GM10266 (cell line): Measurements from ENCODE around the gene PALLD.

Experiments
- DNase-seq: peaks from one replicate; pipeline ENCODE4 v3.0.0; 2012; ENCODE audit errors: extremely low spot score
- TF ChIP-seq, protein P1 (sequence below): IDR thresholded peaks from 2 replicates; pipeline ENCODE4 v1.5.1; 2012; ENCODE audit warnings: mild to moderate bottlenecking, low read depth; ENCODE audit not compliant: control insufficient read depth, insufficient read depth; ENCODE audit errors: missing control alignments

Gene PALLD

DNA sequence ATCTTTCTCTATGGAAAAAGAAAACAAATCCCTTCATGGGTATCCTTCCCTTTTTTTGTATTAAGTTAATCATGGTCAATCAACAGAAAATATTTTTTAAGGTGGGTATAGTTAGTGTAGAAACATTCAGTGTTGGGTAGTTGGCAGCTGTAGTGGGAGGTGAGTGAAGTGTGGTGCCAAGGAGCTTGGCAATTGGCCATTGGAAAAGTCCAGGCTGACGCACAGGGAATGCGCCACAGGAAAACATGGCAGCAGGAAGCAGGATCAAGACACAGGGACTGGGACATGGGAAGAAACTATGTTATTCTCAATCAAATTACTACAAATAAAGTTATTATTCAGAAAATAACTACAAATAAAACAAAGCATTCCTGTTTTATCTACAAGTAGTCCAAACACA lies 20.0 kb downstream of the PALLD start:
- TF ChIP-seq, protein P1, sequence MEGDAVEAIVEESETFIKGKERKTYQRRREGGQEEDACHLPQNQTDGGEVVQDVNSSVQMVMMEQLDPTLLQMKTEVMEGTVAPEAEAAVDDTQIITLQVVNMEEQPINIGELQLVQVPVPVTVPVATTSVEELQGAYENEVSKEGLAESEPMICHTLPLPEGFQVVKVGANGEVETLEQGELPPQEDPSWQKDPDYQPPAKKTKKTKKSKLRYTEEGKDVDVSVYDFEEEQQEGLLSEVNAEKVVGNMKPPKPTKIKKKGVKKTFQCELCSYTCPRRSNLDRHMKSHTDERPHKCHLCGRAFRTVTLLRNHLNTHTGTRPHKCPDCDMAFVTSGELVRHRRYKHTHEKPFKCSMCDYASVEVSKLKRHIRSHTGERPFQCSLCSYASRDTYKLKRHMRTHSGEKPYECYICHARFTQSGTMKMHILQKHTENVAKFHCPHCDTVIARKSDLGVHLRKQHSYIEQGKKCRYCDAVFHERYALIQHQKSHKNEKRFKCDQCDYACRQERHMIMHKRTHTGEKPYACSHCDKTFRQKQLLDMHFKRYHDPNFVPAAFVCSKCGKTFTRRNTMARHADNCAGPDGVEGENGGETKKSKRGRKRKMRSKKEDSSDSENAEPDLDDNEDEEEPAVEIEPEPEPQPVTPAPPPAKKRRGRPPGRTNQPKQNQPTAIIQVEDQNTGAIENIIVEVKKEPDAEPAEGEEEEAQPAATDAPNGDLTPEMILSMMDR: no peak
- no peak for DNase-seq

DNA sequence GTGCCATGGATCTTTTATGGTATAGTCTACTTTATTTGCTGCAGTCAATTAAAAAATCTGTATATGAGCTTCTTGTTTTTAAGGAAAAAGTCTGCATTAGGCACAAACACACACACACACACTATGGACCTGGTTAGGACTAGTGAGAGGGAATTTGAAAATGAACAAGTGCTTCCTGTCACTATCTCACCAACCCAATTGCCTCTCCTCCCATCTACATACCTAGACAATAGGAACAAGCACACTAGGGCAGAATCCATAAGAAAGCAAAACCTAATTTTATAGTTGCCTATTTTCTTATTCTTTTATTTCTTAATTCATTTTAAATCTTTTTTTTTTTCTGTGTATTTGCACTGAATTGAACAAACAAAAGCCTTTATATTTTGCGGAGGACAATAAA lies 22.7 kb downstream of the PALLD start:
- TF ChIP-seq, protein P1: no peak
- DNase-seq: no peak

DNA sequence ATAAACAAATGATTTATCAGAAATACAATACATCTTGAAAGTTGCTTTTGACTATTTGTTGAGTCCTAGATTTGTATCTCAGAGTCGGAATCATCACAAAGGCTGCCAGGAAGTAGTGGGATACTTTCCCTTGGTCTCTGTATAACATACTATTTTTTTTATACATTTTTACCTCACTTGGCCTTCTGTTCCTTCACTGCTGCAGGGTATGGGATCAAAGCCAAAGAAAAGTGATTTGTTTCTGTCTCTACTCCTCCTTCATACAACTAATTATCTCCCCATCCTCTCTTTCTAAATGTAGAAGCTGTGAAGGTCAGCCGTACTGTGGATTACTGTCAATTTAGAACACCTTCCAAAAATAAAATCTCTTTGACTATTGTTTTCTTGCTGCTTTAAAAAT lies 24.9 kb downstream of the PALLD start:
- no peak for DNase-seq
- TF ChIP-seq, protein P1: no peak

DNA sequence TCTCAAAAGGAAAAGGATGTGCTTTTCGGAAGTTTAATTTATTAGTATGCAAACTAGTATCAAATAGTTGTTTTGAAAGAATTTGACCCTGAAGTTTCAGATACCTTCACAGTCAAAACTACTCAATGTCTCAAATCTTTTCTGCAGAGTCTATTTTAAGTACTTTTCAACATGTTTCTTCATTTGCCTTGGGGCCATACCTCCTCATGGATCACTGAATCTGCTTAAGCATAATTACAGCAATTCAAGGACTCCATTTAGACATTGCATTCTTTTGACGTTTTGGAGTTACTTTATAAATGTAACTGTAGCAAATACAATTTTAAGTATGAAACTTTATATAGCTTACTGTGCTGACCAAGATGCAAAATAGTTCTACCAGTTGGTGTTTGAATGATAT lies 25.5 kb downstream of the PALLD start:
- TF ChIP-seq, protein P1: no peak
- DNase-seq: no peak

DNA sequence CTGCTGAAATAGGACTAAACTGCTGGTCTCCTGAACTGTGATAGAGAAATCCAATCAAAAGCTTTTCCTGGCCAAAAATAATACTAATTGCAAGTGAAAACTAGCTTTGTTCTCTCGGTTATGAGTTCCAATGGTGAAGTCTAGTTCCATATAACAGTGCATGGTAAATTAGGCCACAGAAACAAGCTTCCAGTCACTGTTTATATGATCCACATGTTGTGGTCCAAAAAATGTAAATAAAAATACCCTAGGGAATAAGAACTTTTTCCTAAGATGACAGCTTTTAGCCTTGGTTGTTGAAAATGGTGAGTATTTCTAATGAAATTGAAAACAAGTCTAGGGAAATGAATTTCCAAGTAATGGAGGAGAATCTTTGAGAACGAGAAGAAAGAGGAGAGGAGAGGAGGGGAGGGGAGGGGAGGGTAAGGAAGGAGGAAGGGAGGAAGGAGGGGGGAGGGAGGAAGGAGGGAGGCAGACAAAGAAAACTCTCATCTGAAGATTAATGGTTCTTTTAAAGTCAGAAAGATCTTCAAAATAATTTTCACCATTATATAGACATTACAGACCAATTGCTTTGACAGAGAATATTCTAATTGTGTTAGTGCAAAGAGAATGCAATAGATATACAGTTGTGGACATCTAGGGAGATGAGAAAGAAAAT lies 26.1 kb downstream of the PALLD start:
- DNase-seq: no peak
- TF ChIP-seq, protein P1: no peak

DNA sequence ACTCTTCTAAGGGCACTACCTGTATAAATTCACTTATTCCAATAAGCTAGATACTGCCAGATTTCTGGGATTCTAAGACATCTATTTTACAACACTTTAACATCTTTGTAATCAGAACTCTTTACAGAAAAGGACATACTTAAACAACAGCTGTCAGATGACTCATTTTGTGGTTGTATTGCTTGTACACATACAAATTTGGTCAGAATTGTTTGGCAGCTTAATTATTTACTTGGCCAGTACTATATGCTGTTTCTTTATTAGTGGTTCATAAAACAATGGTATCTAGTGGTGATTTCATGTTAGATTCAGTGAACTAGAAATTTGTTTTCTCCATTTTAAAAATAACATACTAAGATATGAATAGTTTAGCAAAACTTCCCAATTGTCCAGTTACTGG lies 27.2 kb downstream of the PALLD start:
- no peak for DNase-seq
- TF ChIP-seq, protein P1: no peak

DNA sequence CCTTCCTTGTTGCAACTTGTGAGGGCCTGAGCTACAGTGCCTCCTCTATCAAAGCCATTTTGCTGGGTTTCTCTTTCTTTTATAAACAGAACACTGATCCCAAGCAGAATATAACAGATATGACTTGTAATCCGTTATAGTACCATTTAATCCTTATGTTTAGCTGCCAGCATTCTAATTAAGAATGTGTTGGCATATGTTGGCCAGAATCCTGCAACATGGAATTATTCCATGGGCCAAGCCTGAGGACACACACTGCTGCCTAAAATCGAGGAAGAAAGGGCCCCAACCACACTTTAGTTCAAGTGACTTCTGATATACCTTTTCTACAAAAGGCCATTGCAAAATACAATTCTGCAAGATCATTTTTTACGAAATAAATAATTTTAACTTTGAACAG lies 28.0 kb downstream of the PALLD start:
- TF ChIP-seq, protein P1: no peak
- DNase-seq: no peak
